Measurements from ENCODE around the gene ANKHD1.
"Not testable (repeated sequence)": the region's sequence is repeated elsewhere in the genome, so short reads cannot be mapped to it uniquely, and the experiment has no call there.

ANKHD1 gene

GRCh38 chr5:140421375-140421774, 19.7 kb downstream of the ANKHD1 start:
- not testable (repeated sequence) for DNase-seq (ENCODE audit: low read depth)

- no peak for DNase-seq (ENCODE audit: low read depth)
Measured at GRCh38 chr5:140423609-140424008, 22.0 kb downstream of the ANKHD1 start.

- no peak for DNase-seq (ENCODE audit: low read depth)
Measured at GRCh38 chr5:140424135-140424534, 22.5 kb downstream of the ANKHD1 start.

- not testable (repeated sequence) for DNase-seq (ENCODE audit: low read depth)
Measured at GRCh38 chr5:140427726-140428125, 26.1 kb downstream of the ANKHD1 start.

- DNase-seq (ENCODE audit: low read depth): no peak
Measured at GRCh38 chr5:140429724-140430123, 28.1 kb downstream of the ANKHD1 start.

- no peak for DNase-seq (ENCODE audit: low read depth)
Measured at GRCh38 chr5:140432212-140432611, 30.6 kb downstream of the ANKHD1 start.

- DNase-seq (ENCODE audit: low read depth): no peak
Measured at GRCh38 chr5:140432916-140433315, 31.3 kb downstream of the ANKHD1 start.

- not testable (repeated sequence) for DNase-seq (ENCODE audit: low read depth)
Measured at GRCh38 chr5:140457368-140457767, 55.7 kb downstream of the ANKHD1 start.

- no peak for DNase-seq (ENCODE audit: low read depth)
Measured at GRCh38 chr5:140466981-140467742, 65.5 kb downstream of the ANKHD1 start.

- no peak for DNase-seq (ENCODE audit: low read depth)
Measured at GRCh38 chr5:140468188-140468587, 66.6 kb downstream of the ANKHD1 start.

GRCh38 chr5:140469259-140469658, 67.6 kb downstream of the ANKHD1 start:
- DNase-seq (ENCODE audit: low read depth): no peak

GRCh38 chr5:140480310-140481014, 78.8 kb downstream of the ANKHD1 start:
- DNase-seq (ENCODE audit: low read depth): no peak

- no peak for DNase-seq (ENCODE audit: low read depth)
Measured at GRCh38 chr5:140481758-140482157, 80.1 kb downstream of the ANKHD1 start.

GRCh38 chr5:140483055-140483454, 81.4 kb downstream of the ANKHD1 start:
- DNase-seq (ENCODE audit: low read depth): no peak

- DNase-seq (ENCODE audit: low read depth): not testable (repeated sequence)
Measured at GRCh38 chr5:140488141-140488540, 86.5 kb downstream of the ANKHD1 start.

GRCh38 chr5:140488914-140489313, 87.3 kb downstream of the ANKHD1 start:
- DNase-seq (ENCODE audit: low read depth): no peak

GRCh38 chr5:140497897-140498296, 96.3 kb downstream of the ANKHD1 start:
- DNase-seq (ENCODE audit: low read depth): no peak

- DNase-seq (ENCODE audit: low read depth): no peak
Measured at GRCh38 chr5:140498591-140498990, 97.0 kb downstream of the ANKHD1 start.

- DNase-seq (ENCODE audit: low read depth): no peak
Measured at GRCh38 chr5:140502834-140503233, 101.2 kb downstream of the ANKHD1 start.

- no peak for DNase-seq (ENCODE audit: low read depth)
Measured at GRCh38 chr5:140509898-140510297, 108.3 kb downstream of the ANKHD1 start.

GRCh38 chr5:140513124-140513523, 111.5 kb downstream of the ANKHD1 start:
- no peak for DNase-seq (ENCODE audit: low read depth)

- no peak for DNase-seq (ENCODE audit: low read depth)
Measured at GRCh38 chr5:140524003-140524402, 122.4 kb downstream of the ANKHD1 start.

GRCh38 chr5:140540227-140540626, 138.6 kb downstream of the ANKHD1 start:
- no peak for DNase-seq (ENCODE audit: low read depth)

GRCh38 chr5:140542972-140543371, 141.3 kb downstream of the ANKHD1 start:
- no peak for DNase-seq (ENCODE audit: low read depth)

All from stimulated activated CD8-positive, alpha-beta memory T cell treated with anti-CD3 and anti-CD28 coated beads, Interleukin-12 subunit alpha, Interleukin-12 subunit beta, amount 100 ng/mL, for 1 hour (primary cell).